ENCODE results near the gene GLS2. TPM values are rescaled to one million over a fixed set of nuclear protein-coding genes. Genes with fewer than 3 reads are reported as not detected.

GLS2 gene
- total RNA-seq, 1 donor from 2014 or later = not detected

DNA sequence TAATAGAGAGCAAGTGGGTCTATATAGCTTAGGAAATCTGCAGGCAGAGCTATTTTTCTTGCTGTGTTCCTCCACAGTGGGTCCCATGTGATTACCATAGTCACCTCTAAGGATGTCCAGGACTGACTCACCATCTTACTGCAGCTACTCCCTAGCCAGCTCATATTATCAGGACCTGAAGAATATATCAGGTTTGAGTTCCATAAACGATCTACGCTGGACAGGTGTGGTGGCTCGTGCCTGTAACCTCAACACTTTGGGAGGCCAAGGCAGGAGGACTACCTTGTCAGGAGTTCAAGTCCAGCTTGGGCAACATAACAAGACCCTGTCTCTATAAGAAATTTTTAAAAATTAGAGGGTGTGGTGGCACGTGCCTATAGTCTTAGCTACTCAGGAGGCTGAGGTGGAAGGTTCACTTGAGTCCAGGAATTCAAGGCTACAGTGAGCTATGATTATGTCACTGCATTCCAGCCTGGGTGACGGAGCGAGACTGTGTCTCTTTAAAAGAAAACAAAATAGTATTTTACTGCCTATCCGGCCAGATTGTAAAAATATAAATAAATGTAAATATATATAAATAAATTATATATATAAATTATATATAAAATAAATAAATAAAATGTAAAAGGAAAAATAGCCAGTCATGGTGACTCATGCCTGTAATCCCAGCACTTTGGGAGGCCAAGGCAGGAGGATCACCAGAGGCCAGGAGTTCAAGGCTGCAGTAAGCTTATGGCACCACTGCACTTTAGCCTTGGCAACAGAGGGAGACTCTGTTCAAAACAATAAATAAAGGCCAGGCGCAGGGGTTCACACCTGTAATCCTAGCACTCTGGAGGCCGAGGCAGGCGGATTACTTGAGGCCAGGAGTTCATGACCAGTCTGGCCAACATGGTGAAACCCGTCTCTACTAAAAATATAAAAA lies 26.5 kb downstream of the GLS2 start:
- no peak for DNase-seq (ENCODE audit: extremely low spot score, unreplicated experiment)

GRCh38 chr12:56457817-56458216 lies 30.1 kb downstream of the GLS2 start:
- peaks cover 7% of the 10 kb centered on the region for H3K27me3 Mint-ChIP-seq (ENCODE audit: unreplicated experiment)
- H3K4me1 Mint-ChIP-seq (ENCODE audit: unreplicated experiment) = no peaks in the 10 kb centered on the region
- no peaks in the 10 kb centered on the region for H3K9me3 Mint-ChIP-seq (ENCODE audit: unreplicated experiment)
- H3K4me3 Mint-ChIP-seq (ENCODE audit: unreplicated experiment) = no peak overlapping the region
- no peaks in the 10 kb centered on the region for H3K36me3 Mint-ChIP-seq (ENCODE audit: unreplicated experiment)
- TF ChIP-seq CTCF (IDR thresholded peaks at IDR 0.05) = no peak
- H3K27ac Mint-ChIP-seq (ENCODE audit: unreplicated experiment) = no peak overlapping the region
- no peak for DNase-seq (ENCODE audit: extremely low spot score, unreplicated experiment)

More for the DNA sequence above, 26.5 kb downstream of the GLS2 start:
- Mint-ChIP-seq H3K4me1 (ENCODE audit: unreplicated experiment) (peaks cover 3% of the 10 kb centered on the region), H3K9me3 (ENCODE audit: unreplicated experiment) (no peaks in the 10 kb centered on the region), H3K4me3 (ENCODE audit: unreplicated experiment) (no peak overlapping the region), H3K27ac (ENCODE audit: unreplicated experiment) (no peak overlapping the region), H3K36me3 (ENCODE audit: unreplicated experiment) (no peaks in the 10 kb centered on the region), H3K27me3 (ENCODE audit: unreplicated experiment) (no peaks in the 10 kb centered on the region)
- TF ChIP-seq CTCF (IDR thresholded peaks at IDR 0.05) = no peak

- peaks cover 5% of the 10 kb centered on the region for H3K4me1 Mint-ChIP-seq (ENCODE audit: unreplicated experiment)
- no peak within 1 kb of the TSS for H3K4me3 Mint-ChIP-seq (ENCODE audit: unreplicated experiment)
- no peak for TF ChIP-seq CTCF (IDR thresholded peaks at IDR 0.05)
- no peaks in the 10 kb centered on the region for H3K9me3 Mint-ChIP-seq (ENCODE audit: unreplicated experiment)
- H3K27ac Mint-ChIP-seq (ENCODE audit: unreplicated experiment) = no peak within 1 kb of the TSS
- peaks cover 7% of the 10 kb centered on the region for H3K27me3 Mint-ChIP-seq (ENCODE audit: unreplicated experiment)
- no peak for DNase-seq (ENCODE audit: extremely low spot score, unreplicated experiment)
- no peaks in the 10 kb centered on the region for H3K36me3 Mint-ChIP-seq (ENCODE audit: unreplicated experiment)
These were observed 33.4 kb downstream of the GLS2 start, which contains the start of gene MIP for GRCh38 chr12:56454557-56454956. TSS of gene MIP (minus strand) at chr12:56454657. CDS start at chr12:56454613, 44 bp downstream.

DNA sequence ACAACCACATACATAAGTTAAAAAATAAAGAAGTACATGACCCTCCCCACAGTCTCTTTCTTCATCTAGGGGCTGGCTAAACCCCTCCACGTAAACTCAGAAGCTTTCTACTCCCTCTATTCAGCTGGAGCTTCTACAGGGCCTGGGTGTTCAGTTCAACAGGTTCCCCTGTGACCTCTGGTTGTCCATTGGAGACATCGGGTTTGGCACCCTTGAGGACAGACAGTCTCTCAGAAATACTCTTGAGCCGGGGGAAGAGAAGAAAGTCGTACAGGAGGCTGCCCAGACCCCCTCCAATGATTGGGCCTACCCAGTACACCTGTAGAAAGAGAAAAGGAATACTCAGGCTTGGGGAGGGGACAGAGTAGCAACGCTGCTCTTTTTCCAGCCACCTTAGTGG lies 36.8 kb downstream of the GLS2 start:
- H3K36me3 Mint-ChIP-seq (ENCODE audit: unreplicated experiment) = no peaks in the 10 kb centered on the region
- H3K4me1 Mint-ChIP-seq (ENCODE audit: unreplicated experiment) = peaks cover 18% of the 10 kb centered on the region
- H3K9me3 Mint-ChIP-seq (ENCODE audit: unreplicated experiment) = no peaks in the 10 kb centered on the region
- no peak overlapping the region for H3K27ac Mint-ChIP-seq (ENCODE audit: unreplicated experiment)
- DNase-seq (ENCODE audit: extremely low spot score, unreplicated experiment) = no peak
- H3K4me3 Mint-ChIP-seq (ENCODE audit: unreplicated experiment) = no peak overlapping the region
- TF ChIP-seq CTCF (IDR thresholded peaks at IDR 0.05) = no peak
- peaks cover 7% of the 10 kb centered on the region for H3K27me3 Mint-ChIP-seq (ENCODE audit: unreplicated experiment)

GRCh38 chr12:56450241-56450640 lies 37.7 kb downstream of the GLS2 start:
- no peak for TF ChIP-seq CTCF (IDR thresholded peaks at IDR 0.05)
- peak overlapping the region; percentile 98 for H3K27ac Mint-ChIP-seq (ENCODE audit: unreplicated experiment)
- no peaks in the 10 kb centered on the region for H3K36me3 Mint-ChIP-seq (ENCODE audit: unreplicated experiment)

More at GRCh38 chr12:56450241-56450640, 37.7 kb downstream of the GLS2 start:
- Mint-ChIP-seq H3K9me3 (ENCODE audit: unreplicated experiment) (no peaks in the 10 kb centered on the region), H3K27me3 (ENCODE audit: unreplicated experiment) (peaks cover 7% of the 10 kb centered on the region), H3K4me3 (ENCODE audit: unreplicated experiment) (no peak overlapping the region), H3K4me1 (ENCODE audit: unreplicated experiment) (peaks cover 18% of the 10 kb centered on the region)
- DNase-seq (ENCODE audit: extremely low spot score, unreplicated experiment) = no peak

Data from osteocyte (in vitro differentiated cells).